ENCODE measurements around the gene NETO1.

- TF ChIP-seq POLR2A (IDR thresholded peaks at IDR 0.05; ENCODE audit: low read length) (no peak), GATA1 (IDR thresholded peaks at IDR 0.05; ENCODE audit: low read depth, low read length) (no peak)
Measured at GRCh38 chr18:72727038-72727655, 140.6 kb downstream of the NETO1 start.
